ENCODE data around the gene POLR3A. TPM values are rescaled to one million over a fixed set of nuclear protein-coding genes. Genes with fewer than 3 reads are reported as not detected.

POLR3A gene
- total RNA-seq, 6 experiments from 2014 or later, result 5.5 to 8.5 (median 6.4) TPM

GRCh38 chr10:78038105-78038504 is 8.8 kb upstream of the POLR3A start:
- intact Hi-C loops (cut with DNase I), result no loop called here
- Histone ChIP-seq H3K27ac (no peak overlapping the region), H3K4me1 (peaks cover 0 to 11% (median 4%) of the 10 kb centered on the region in 4 donors), H3K4me3 (no peak overlapping the region), H3K36me3 (peaks cover 7 to 72% (median 44%) of the 10 kb centered on the region in 4 donors), H3K27me3 (no peaks in the 10 kb centered on the region), H3K9me3 (no peaks in the 10 kb centered on the region)
- 62% methylated on average over 2 of the region's 2 CpGs for WGBS (ENCODE audit: insufficient coverage, low coverage, low lambda C conversion rate, missing lambda C conversion rate)
- DNase-seq (no peak), ATAC-seq (no peak)
- no peak for TF ChIP-seq POLR2A (IDR thresholded peaks at IDR 0.05)
- no peak for TF ChIP-seq CTCF (IDR thresholded peaks at IDR 0.05)

GRCh38 chr10:78035933-78036583 is 6.7 kb upstream of the POLR3A start:
- 77% methylated on average over 6 of the region's 9 CpGs for WGBS (ENCODE audit: insufficient coverage, low coverage, low lambda C conversion rate, missing lambda C conversion rate)
- no peak overlapping the region for H3K4me3 ChIP-seq
- no peak overlapping the region for H3K27ac ChIP-seq
- no peak for DNase-seq
- no peaks in the 10 kb centered on the region for H3K9me3 ChIP-seq
- intact Hi-C loops (cut with DNase I), result no loop called here
- no peak for ATAC-seq
- no peaks in the 10 kb centered on the region for H3K27me3 ChIP-seq
- H3K36me3 ChIP-seq, result peaks cover 5 to 59% (median 38%) of the 10 kb centered on the region in 4 donors
- peaks cover 0 to 11% (median 5%) of the 10 kb centered on the region in 4 donors for H3K4me1 ChIP-seq
- TF ChIP-seq POLR2A (IDR thresholded peaks at IDR 0.05) (no peak), CTCF (IDR thresholded peaks at IDR 0.05) (no peak)

- peaks cover 0 to 11% (median 5%) of the 10 kb centered on the region in 4 donors for H3K4me1 ChIP-seq
- no peaks in the 10 kb centered on the region for H3K27me3 ChIP-seq
- H3K27ac ChIP-seq, result no peak overlapping the region
- intact Hi-C loops (cut with DNase I), result no loop called here
- DNase-seq (no peak), ATAC-seq (no peak)
- no peak overlapping the region for H3K4me3 ChIP-seq
- peaks cover 0 to 53% (median 31%) of the 10 kb centered on the region in 4 donors for H3K36me3 ChIP-seq
- TF ChIP-seq CTCF (IDR thresholded peaks at IDR 0.05) (no peak), POLR2A (IDR thresholded peaks at IDR 0.05) (no peak)
- H3K9me3 ChIP-seq, result no peaks in the 10 kb centered on the region
- 76% methylated on average over 5 of the region's 5 CpGs for WGBS (ENCODE audit: insufficient coverage, low coverage, low lambda C conversion rate, missing lambda C conversion rate)
Observed at GRCh38 chr10:78035437-78035836, 6.1 kb upstream of the POLR3A start.

- no peak for DNase-seq
- Histone ChIP-seq H3K4me3 (peak overlapping the region in 2 of 3 donors; percentile 73 to 80), H3K4me1 (peaks cover 0 to 12% (median 5%) of the 10 kb centered on the region in 4 donors), H3K9me3 (no peaks in the 10 kb centered on the region), H3K27me3 (no peaks in the 10 kb centered on the region), H3K36me3 (peaks cover 0 to 48% (median 29%) of the 10 kb centered on the region in 4 donors), H3K27ac (no peak overlapping the region)
- 73% methylated on average over 5 of the region's 5 CpGs for WGBS (ENCODE audit: insufficient coverage, low coverage, low lambda C conversion rate, missing lambda C conversion rate)
- intact Hi-C loops (cut with DNase I), result no loop called here
- ATAC-seq, result no peak
- TF ChIP-seq POLR2A (IDR thresholded peaks at IDR 0.05) (no peak), CTCF (IDR thresholded peaks at IDR 0.05) (no peak)
Observed at GRCh38 chr10:78035025-78035424, 5.7 kb upstream of the POLR3A start.

All from right lobe of liver (tissue), 6 donors.